ENCODE results near the gene LARP7. TPM values are rescaled to one million over a fixed set of nuclear protein-coding genes. Genes with fewer than 3 reads are reported as not detected.

The LARP7 gene
- total and polyA plus RNA-seq, 2 of the 8 experiments (the other 6 are each of a cell fraction or from before 2014, with no cell fraction given) = 9.3 to 38.3 TPM

DNA sequence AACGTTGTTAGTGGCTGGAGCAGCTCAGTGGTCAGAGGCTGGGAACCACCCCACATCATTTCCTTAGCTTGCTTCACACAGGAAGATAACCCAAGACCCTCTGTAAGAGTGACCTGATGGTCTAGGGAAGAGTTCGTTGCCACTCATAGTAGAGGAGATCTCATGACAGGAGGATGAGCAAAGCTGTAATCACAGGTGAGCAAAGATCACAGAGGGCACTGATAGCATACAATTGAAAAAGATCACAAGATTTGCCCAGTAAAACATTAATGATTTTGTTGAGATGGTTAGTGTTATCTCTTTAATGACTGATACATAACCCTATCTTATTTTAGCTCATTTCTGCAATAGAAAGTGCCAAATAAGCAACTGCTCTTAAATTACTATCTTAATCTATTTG is 44.1 kb downstream of the LARP7 start:
- POLR2A ChIA-PET (ENCODE audit: partially characterized antibody) = interaction anchor here (0.7 to 2.5 kb wide), 7 partner anchors 12 to 34 kb away, joined by 3 to 20 read pairs (median 4); no protein-coding TSS in a partner anchor

More for the DNA sequence above, 44.1 kb downstream of the LARP7 start:
- CTCF ChIA-PET (ENCODE audit: partially characterized antibody) = interaction anchor here (0.6 to 4.7 kb wide), 12 partner anchors 8 to 84 kb away, joined by 3 to 19 read pairs (median 3); partner anchors contain the start of genes LARP7 and ZGRF1
- WGBS, 2 experiments (ENCODE audit: extremely low coverage in 1 of 2, insufficient coverage in 1 of 2, insufficient read length in 1 of 2, insufficient replicate concordance in 2 of 2, low coverage in 1 of 2, low lambda C conversion rate in 2 of 2, missing lambda C conversion rate in 1 of 2) = 88% methylated on average over 2 of the region's 2 CpGs; no CpG with 5 or more reads in 1 of the 2 experiments
- H2BK120ac ChIP-seq (replicated peaks; ENCODE audit: low read depth, low read length) = no peak overlapping the region
- no peak overlapping the region; the same call in 1 of the 2 replicates for H2AFZ ChIP-seq (ENCODE audit: low read length)
- H3K79me2 ChIP-seq (ENCODE audit: control insufficient read depth in 1 of 2, insufficient read depth in 2 of 2, low read length in 2 of 2) = no peaks in the 10 kb centered on the region
- H3K4me1 ChIP-seq (replicated peaks in 1 of 4; ENCODE audit: control insufficient read depth in 3 of 4, insufficient read depth in 4 of 4, low read length in 3 of 4) = peaks cover 0 to 3% (median 0%) of the 10 kb centered on the region in 4 experiments; a peak in 3 of 7 replicates
- no peak overlapping the region for H3K4me2 ChIP-seq (ENCODE audit: insufficient read depth in 1 of 2, low read depth in 2 of 2, low read length in 2 of 2)
- no peaks in the 10 kb centered on the region for H3K27me3 ChIP-seq (replicated peaks in 1 of 4; ENCODE audit: control insufficient read depth in 3 of 4, extremely low read depth in 1 of 4, insufficient read depth in 3 of 4, low read length in 3 of 4)
- H3K23me2 ChIP-seq (ENCODE audit: low read depth, low read length) = no peaks in the 10 kb centered on the region
- no peak overlapping the region; the same call in 1 of the 2 replicates for H3K18ac ChIP-seq (ENCODE audit: extremely low read depth, low read length)
- no peak for DNase-seq (ENCODE audit: low read depth in 1 of 2, low spot score in 2 of 2)
- 0 out of 2 replicates have a peak overlapping the region, but pooled peaks have one; percentile 75 for H2AK5ac ChIP-seq (ENCODE audit: low read depth, low read length)
- H3K79me1 ChIP-seq (ENCODE audit: low read depth, low read length) = no peaks in the 10 kb centered on the region
- no peak for TF ChIP-seq EZH2 (IDR thresholded peaks at IDR 0.05; ENCODE audit: low read depth, low read length, severe bottlenecking)
- TF ChIP-seq TAF7 (optimal IDR thresholded peaks at IDR 0.05; ENCODE audit: borderline replicate concordance, low read depth, low read length) = no peak
- no peak for TF ChIP-seq MAX (IDR thresholded peaks at IDR 0.05)
- TF ChIP-seq GABPA (IDR thresholded peaks at IDR 0.05; ENCODE audit: borderline replicate concordance, insufficient read depth, low read length) = no peak
- TF ChIP-seq POLR2AphosphoS5 (IDR thresholded peaks at IDR 0.05; ENCODE audit: low read depth, low read length) = no peak
- TF ChIP-seq POU5F1 (IDR thresholded peaks at IDR 0.05; ENCODE audit: low read depth, low read length) = no peak
- no peak for TF ChIP-seq ASH2L (IDR thresholded peaks at IDR 0.05; ENCODE audit: low read length)
- no peak for TF ChIP-seq KDM1A (IDR thresholded peaks at IDR 0.05; ENCODE audit: borderline replicate concordance, low read length)
- no peak for TF ChIP-seq CHD1 (IDR thresholded peaks at IDR 0.05; ENCODE audit: low read depth, low read length)
- no peak for TF ChIP-seq RBBP5 (IDR thresholded peaks at IDR 0.05; ENCODE audit: borderline replicate concordance, low read depth, low read length)
- TF ChIP-seq, protein P1, sequence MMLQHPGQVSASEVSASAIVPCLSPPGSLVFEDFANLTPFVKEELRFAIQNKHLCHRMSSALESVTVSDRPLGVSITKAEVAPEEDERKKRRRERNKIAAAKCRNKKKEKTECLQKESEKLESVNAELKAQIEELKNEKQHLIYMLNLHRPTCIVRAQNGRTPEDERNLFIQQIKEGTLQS (IDR thresholded peaks at IDR 0.05; ENCODE audit: insufficient read depth, low read depth, low read length) = no peak
- no peak for TF ChIP-seq CREB1 (IDR thresholded peaks at IDR 0.05)
- H3K27ac ChIP-seq (ENCODE audit: low read depth, low read length) = no peak overlapping the region
- no peak overlapping the region for H4K91ac ChIP-seq (replicated peaks; ENCODE audit: insufficient read length, low read length)
- H3K23ac ChIP-seq (ENCODE audit: insufficient read length) = no peak overlapping the region
- no peak overlapping the region for H3K56ac ChIP-seq (replicated peaks; ENCODE audit: insufficient read length, low read depth, low read length)
- H3K9ac ChIP-seq (replicated peaks in 1 of 4; ENCODE audit: extremely low read depth in 1 of 4, low read depth in 3 of 4, low read length in 3 of 4) = no peak overlapping the region
- no peak overlapping the region for H3K4me3 ChIP-seq (ENCODE audit: extremely low read depth in 1 of 4, insufficient read depth in 2 of 4, low read depth in 3 of 4, low read length in 4 of 4)
- H3K9me3 ChIP-seq (ENCODE audit: insufficient read depth in 2 of 2, low read depth in 1 of 2, low read length in 1 of 2) = no peaks in the 10 kb centered on the region
- H4K20me1 ChIP-seq (replicated peaks in 1 of 2; ENCODE audit: control insufficient read depth in 1 of 2, insufficient read depth in 2 of 2, low read length in 2 of 2) = no peaks in the 10 kb centered on the region
- no peak overlapping the region for H3K4ac ChIP-seq (replicated peaks; ENCODE audit: insufficient read length, low read depth, low read length)
- H4K5ac ChIP-seq (ENCODE audit: insufficient read length, low read depth, low read length) = no peak overlapping the region
- no peaks in the 10 kb centered on the region for H3K36me3 ChIP-seq (ENCODE audit: control insufficient read depth in 2 of 4, insufficient read depth in 4 of 4, low read length in 3 of 4)
- no peak overlapping the region for H2BK20ac ChIP-seq (ENCODE audit: low read length)
- H2BK15ac ChIP-seq (ENCODE audit: low read length) = 0 out of 2 replicates have a peak overlapping the region, but pooled peaks have one; percentile 81
- H3K14ac ChIP-seq (ENCODE audit: insufficient read length) = no peak overlapping the region
- peak overlapping the region; percentile 80; the same call in 1 of the 2 replicates for H2BK12ac ChIP-seq (ENCODE audit: low read depth, low read length)
- H4K8ac ChIP-seq (ENCODE audit: extremely low read depth, insufficient read depth, low read length) = no peak overlapping the region
- peak overlapping the region; percentile 56; the same call in 1 of the 2 replicates for H2BK5ac ChIP-seq (ENCODE audit: low read depth, low read length)
- FAIRE-seq = no peak

All from H1 (cell line).